DOHH2 (cell line): Measurements from ENCODE around the gene RPS5.
"Not testable (repeated sequence)": the region's sequence is repeated elsewhere in the genome, so short reads cannot be mapped to it uniquely, and the experiment has no call there.

ENCODE experiments used
- H3F3A ChIP-seq: fragments of 200-600 bp; sonication (generic), shearing (Covaris generic); 2 replicates; pipeline ENCODE4 v1.6.0; 2016; ENCODE audit warnings: antibody characterized with exemption, mild to moderate bottlenecking; ENCODE audit not compliant: control insufficient read depth, insufficient read depth
- H3K27ac ChIP-seq: fragments of 200-600 bp; sonication (generic); 2 replicates; pipeline ENCODE4 v1.5.1; 2014; ENCODE audit warnings: low read depth, mild to moderate bottlenecking, low read length, moderate library complexity
- H3K27me3 ChIP-seq: fragments of 200-600 bp; sonication (generic); 2 replicates; pipeline ENCODE4 v1.6.1; 2014; ENCODE audit warnings: mild to moderate bottlenecking, low read length, mixed read lengths; ENCODE audit not compliant: control insufficient read depth
- H3K36me3 ChIP-seq: fragments of 200-600 bp; sonication (generic); 2 replicates; pipeline ENCODE4 v1.6.1; 2014; ENCODE audit warnings: mild to moderate bottlenecking, low read length, moderate library complexity, mixed read lengths; ENCODE audit not compliant: control insufficient read depth
- H3K4me1 ChIP-seq: fragments of 200-600 bp; sonication (generic); 2 replicates; pipeline ENCODE4 v1.6.1; 2014; ENCODE audit warnings: mild to moderate bottlenecking, low read length, mixed read lengths; ENCODE audit not compliant: control insufficient read depth
- H3K4me2 ChIP-seq: fragments of 200-600 bp; sonication (generic); 2 replicates; pipeline ENCODE4 v1.6.0; 2014; ENCODE audit warnings: mild to moderate bottlenecking, low read length, moderate library complexity
- H3K4me3 ChIP-seq: fragments of 200-600 bp; sonication (generic); 2 replicates; pipeline ENCODE4 v1.5.1; 2014; ENCODE audit warnings: mild to moderate bottlenecking, low read length, mixed read lengths
- H3K79me2 ChIP-seq: fragments of 200-600 bp; sonication (generic); 2 replicates; pipeline ENCODE4 v1.6.1; 2014; ENCODE audit warnings: mild to moderate bottlenecking, low read length, mixed read lengths; ENCODE audit not compliant: control insufficient read depth
- H3K9me2 ChIP-seq: fragments of 200-600 bp; sonication (generic); replicated peaks from 2 replicates; pipeline ENCODE4 v1.6.1; 2014; ENCODE audit warnings: mild to moderate bottlenecking, low read length, mixed read lengths; ENCODE audit not compliant: control insufficient read depth
- H3K9me3 ChIP-seq: fragments of 200-600 bp; sonication (generic); 2 replicates; pipeline ENCODE4 v1.6.1; 2014; ENCODE audit warnings: antibody characterized with exemption, low read length, mixed read lengths; ENCODE audit not compliant: control insufficient read depth, insufficient read depth
- H4K20me1 ChIP-seq: fragments of 200-600 bp; sonication (generic); 2 replicates; pipeline ENCODE4 v1.6.0; 2014; ENCODE audit warnings: low read depth, mild to moderate bottlenecking, antibody characterized with exemption, low read length, moderate library complexity; ENCODE audit not compliant: control insufficient read depth, insufficient read depth
- CTCF ChIP-seq: fragments of 200-600 bp; sonication (generic); IDR thresholded peaks from one replicate; pipeline ENCODE4 v1.5.1; 2014; ENCODE audit warnings: antibody characterized with exemption, mild to moderate bottlenecking, low read depth, low read length; ENCODE audit not compliant: poor library complexity, severe bottlenecking
- EZH2phosphoT487 ChIP-seq: fragments of 200-600 bp; sonication (generic); IDR thresholded peaks from 2 replicates; pipeline ENCODE4 v1.6.1; 2017; ENCODE audit warnings: borderline replicate concordance, mild to moderate bottlenecking, antibody characterized with exemption, low read length, moderate library complexity, mixed read lengths

The RPS5 gene

DNA sequence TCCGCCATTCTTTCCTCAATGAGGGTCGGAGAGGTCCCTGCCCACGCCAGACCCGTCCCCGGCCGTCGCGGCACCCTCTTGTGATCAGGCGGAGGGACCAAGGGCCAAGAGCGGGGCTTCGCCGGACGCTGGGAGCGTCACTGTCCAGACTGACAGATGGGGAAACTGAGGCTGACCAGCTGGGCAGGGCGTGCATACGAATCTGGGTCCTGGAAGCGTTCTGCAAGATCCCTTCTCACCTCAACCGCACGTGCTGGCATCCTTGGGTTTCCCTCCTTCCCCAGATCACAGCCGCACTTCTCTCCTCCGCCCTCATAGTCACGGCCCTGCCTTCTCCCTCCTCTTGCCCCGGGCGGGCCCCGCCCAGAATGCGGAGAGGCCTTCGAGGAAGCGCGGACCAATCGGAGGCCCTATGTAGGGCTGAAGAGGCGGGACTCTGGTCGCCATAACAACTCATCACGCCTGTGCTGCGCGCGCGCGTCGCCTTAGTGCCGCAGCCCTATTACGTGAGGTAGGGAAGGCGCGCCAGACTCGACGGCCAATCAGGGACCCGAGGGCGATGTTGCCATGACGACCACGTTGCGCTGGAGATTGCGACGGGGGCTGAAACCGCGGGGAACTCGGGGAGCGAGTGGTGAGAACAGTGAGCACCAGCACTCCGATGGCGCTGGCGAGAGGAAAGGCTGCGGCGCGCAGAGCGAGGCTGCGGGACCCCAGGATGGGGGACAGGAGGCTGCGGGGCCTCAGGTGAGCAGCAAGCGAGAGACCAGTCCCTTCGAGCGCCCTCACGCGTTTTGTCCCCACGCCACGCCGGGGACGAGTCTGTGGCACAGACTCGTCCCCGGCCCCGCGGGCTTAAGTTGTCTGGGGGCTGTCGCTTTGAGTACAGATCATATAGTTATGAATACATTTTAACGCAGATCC is 14.1 kb downstream of the RPS5 start:
- Histone ChIP-seq H3K36me3 (no peaks in the 10 kb centered on the region; the same call in 1 of the 2 replicates), H3K79me2 (peaks cover 10% of the 10 kb centered on the region), H4K20me1 (no peaks in the 10 kb centered on the region), H3K27me3 (no peaks in the 10 kb centered on the region), H3F3A (peaks cover 17% of the 10 kb centered on the region), H3K4me1 (peaks cover 20% of the 10 kb centered on the region), H3K9me3 (no peaks in the 10 kb centered on the region), H3K9me2 (no peaks in the 10 kb centered on the region), H3K27ac (peak overlapping the region; percentile 56), H3K4me2 (peak overlapping the region; percentile 83), H3K4me3 (peak overlapping the region; percentile 73)
- peak; percentile 18 for TF ChIP-seq CTCF
- no peak for TF ChIP-seq EZH2phosphoT487

DNA sequence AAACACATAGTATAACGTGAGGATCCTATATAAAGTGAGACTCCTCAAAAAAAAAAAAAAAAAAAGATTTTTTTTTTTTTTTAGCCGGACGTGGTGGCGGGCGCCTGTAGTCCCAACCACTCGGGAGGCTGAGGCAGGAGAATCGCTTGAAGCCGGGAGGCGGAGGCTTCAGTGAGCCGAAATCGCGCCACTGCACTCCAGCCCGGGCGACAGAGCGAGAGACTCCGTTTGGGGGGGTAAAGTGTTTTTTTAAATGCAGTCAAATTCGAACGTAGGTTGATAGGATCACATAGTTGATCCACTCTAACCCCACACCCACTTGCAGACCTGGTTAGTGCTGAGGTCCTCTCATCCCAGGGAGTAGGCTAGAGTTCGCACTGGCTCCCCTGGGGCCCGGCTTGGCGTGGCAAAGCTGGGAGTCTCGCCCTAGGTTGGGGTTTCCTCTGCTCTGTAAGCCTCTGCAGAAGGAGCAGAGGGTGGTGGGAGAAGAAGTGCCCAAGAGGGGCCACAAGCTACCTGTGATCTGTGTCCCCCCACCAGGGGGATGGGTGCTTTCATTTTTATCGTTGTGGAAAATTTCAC is 14.9 kb downstream of the RPS5 start:
- Histone ChIP-seq H3K4me3 (peak overlapping the region; percentile 73), H3K27ac (peak overlapping the region; percentile 56), H3K79me2 (peaks cover 12% of the 10 kb centered on the region), H3K27me3 (no peaks in the 10 kb centered on the region), H3F3A (peaks cover 22% of the 10 kb centered on the region), H3K36me3 (no peaks in the 10 kb centered on the region; the same call in 1 of the 2 replicates), H3K9me2 (no peaks in the 10 kb centered on the region), H4K20me1 (no peaks in the 10 kb centered on the region), H3K4me1 (peaks cover 25% of the 10 kb centered on the region), H3K9me3 (no peaks in the 10 kb centered on the region), H3K4me2 (peak overlapping the region; percentile 76)
- no peak for TF ChIP-seq CTCF
- no peak for TF ChIP-seq EZH2phosphoT487

DNA sequence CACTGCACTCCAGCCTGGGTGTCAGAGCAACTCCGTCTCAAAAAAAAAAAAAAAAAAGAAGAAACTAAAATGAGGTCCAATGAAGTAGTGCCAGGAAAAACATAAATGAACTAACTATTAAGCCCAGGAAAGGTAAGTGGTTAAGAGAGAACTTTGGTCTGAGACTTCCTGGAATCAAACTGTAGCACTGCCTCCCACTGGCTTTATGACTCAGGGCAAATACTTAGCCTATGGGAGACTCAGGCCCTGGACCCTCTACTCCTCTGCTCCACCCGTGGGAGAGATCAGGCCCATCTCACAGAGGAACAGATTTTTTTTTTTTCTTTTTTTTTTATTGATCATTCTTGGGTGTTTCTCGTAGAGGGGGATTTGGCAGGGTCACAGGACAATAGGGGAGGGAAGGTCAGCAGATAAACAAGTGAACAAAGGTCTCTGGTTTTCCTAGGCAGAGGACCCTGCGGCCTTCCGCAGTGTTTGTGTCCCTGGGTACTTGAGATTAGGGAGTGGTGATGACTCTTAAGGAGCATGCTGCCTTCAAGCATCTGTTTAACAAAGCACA is 16.9 kb downstream of the RPS5 start:
- H3K79me2 ChIP-seq: peaks cover 28% of the 10 kb centered on the region
- not testable (repeated sequence) for H3K36me3 ChIP-seq, H3K4me2 ChIP-seq, H3K9me2 ChIP-seq, H3K4me3 ChIP-seq, H4K20me1 ChIP-seq, H3K27me3 ChIP-seq, H3K27ac ChIP-seq, H3K9me3 ChIP-seq
- H3K4me1 ChIP-seq: peaks cover 33% of the 10 kb centered on the region
- H3F3A ChIP-seq: peaks cover 17% of the 10 kb centered on the region
